Measurements from ENCODE around the gene GFRA4. TPM values are rescaled to one million over a fixed set of nuclear protein-coding genes. Genes with fewer than 3 reads are reported as not detected.

Gene GFRA4
- total RNA-seq = not detected in 2 replicates

GRCh38 chr20:3663031-3663701, at the start of gene GFRA4:
GFRA4 (minus strand) TSS chr20:3663399; CDS start chr20:3663399, 0 bp downstream.

GRCh38 chr20:3712279-3712873, 49.2 kb upstream of the GFRA4 start, which contains the start of gene SIGLEC1:
SIGLEC1 (minus strand) TSS chr20:3712600; CDS start chr20:3707128, 5,472 bp downstream.

DNA sequence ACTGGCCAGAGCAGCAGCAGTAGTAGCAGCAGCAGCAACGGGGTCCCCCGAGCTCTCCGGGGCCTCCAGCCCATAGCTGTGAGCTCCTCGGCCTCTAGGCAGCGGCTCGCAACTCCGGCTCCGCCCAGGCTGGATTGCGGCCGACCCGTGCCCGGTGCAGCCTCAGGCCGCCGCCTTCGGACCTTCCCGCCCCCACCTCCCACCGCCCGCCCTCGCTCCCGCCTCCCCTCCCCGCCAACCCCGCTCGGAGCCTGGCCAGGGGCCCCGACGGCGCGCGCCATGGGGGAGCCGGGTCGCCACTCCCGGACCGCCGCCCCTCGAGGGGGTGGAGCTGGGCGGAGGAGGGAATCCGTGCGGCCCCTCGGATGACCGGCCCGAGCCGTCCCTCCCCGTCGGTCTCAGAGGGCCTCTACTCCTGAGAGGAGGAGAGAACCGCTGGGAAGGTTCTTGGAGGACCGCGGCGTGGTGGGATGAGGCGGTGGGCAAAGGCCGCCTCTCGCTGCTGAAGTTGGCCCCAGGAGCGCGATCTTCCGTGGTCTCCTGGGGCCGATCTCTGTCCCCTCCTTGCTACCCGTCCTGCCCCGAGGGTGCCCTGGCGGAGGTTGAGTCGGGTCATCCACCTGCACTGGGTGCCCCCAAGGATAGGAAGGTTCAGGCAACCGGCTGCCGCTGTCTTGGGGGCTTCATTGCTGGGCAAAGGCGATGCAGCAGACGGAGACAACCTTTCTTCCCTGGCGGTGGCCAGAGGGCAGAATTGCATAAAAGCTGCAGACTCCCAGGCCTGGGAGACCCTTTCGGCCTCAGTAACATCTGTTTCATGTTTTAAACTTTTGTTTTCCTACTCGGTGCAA, 19.0 kb upstream of the GFRA4 start, which contains the start of gene ADAM33:
ADAM33 (minus strand) TSS at position 80 of the 851 bp plus-strand sequence; CDS start at position 74, 6 bp downstream.

Other genes with a start within 250 kb of the GFRA4 start
- gene ATRN, start 192.4 kb downstream of the GFRA4 start, total RNA-seq = 46.0 and 56.5 TPM in 2 replicates
- gene ADAM33, start 18.6 kb upstream of the GFRA4 start, total RNA-seq = 57.5 and 87.5 TPM in 2 replicates
- gene SIGLEC1, start 49.2 kb upstream of the GFRA4 start, total RNA-seq = not detected in 2 replicates
- 0.11 and 0.12 TPM in 2 replicates for gene HSPA12B, start 69.3 kb upstream of the GFRA4 start, total RNA-seq
- gene ADISSP, start 104.4 kb upstream of the GFRA4 start, total RNA-seq = 29.6 and 39.6 TPM in 2 replicates
- gene SPEF1, start 118.0 kb upstream of the GFRA4 start, total RNA-seq = 0.22 and 0.25 TPM in 2 replicates
- 121 and 150 TPM in 2 replicates for gene CENPB, start 123.3 kb upstream of the GFRA4 start, total RNA-seq
- gene CDC25B, start 132.9 kb upstream of the GFRA4 start, total RNA-seq = 18.9 and 30.5 TPM in 2 replicates
- 16.7 and 23.1 TPM in 2 replicates for gene AP5S1, start 157.1 kb upstream of the GFRA4 start, total RNA-seq
- gene MAVS, start 183.4 kb upstream of the GFRA4 start, total RNA-seq = 16.0 and 16.1 TPM in 2 replicates
- gene PANK2, start 226.0 kb upstream of the GFRA4 start, total RNA-seq = 59.2 and 68.6 TPM in 2 replicates

Data from uterine smooth muscle cell (primary cell).